GM19438 (cell line): Measurements from ENCODE around the gene TCF4.

Source experiments
- ATAC-seq: cut with Tn5 transposase; IDR thresholded peaks from one replicate; pipeline ENCODE4 v1.9.1; 2021; ENCODE audit warnings: low read depth; ENCODE audit not compliant: unreplicated experiment

The TCF4 gene

GRCh38 chr18:55588111-55588869 lies at the start of gene TCF4:
TCF4 (minus strand) TSS chr18:55588192; CDS start chr18:55587116, 1,076 bp downstream.
- no peak for ATAC-seq

DNA sequence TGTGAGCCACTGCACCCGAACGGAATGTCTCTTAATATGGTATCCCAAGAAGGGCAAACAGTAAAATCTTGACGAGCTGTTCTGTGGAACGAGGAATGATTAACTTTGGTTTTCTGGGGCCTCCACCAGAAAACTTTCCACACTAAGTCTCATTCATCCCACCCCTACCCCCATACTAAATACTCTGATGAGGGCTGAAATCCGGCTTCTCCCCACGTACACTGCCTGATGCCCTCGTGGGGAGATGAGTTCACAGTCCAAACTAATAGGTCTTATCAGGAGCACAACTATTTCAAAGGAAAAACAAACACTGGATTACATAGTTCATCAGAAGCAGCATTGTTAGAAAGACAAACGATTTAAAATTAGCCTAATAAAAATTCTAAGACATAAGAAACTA lies 49.2 kb upstream of the TCF4 start:
- no peak for ATAC-seq

GRCh38 chr18:55635439-55635838 lies 47.4 kb upstream of the TCF4 start:
- no peak for ATAC-seq

DNA sequence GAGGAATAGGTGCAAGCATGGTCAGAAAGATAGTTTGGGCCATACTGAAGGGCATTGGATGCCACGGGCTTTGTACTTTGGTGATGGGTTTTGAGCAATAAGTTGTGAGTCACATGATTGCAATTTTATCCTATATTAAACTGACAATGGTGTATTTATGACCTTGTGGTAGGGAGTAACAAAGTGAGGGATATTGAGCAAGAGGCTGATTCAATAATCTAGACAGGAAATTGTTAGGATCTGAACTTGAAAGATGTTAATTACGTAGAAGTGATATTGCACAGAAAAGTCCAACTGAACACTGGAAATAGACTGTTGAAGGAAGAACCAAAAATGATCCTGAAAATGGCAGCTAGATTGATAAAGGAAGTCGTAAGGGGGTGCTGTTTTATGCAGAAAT lies 46.6 kb upstream of the TCF4 start:
- no peak for ATAC-seq

- ATAC-seq: no peak
Measured at GRCh38 chr18:55633032-55633431, 45.0 kb upstream of the TCF4 start.

GRCh38 chr18:55629133-55629532 lies 41.1 kb upstream of the TCF4 start:
- ATAC-seq: no peak

DNA sequence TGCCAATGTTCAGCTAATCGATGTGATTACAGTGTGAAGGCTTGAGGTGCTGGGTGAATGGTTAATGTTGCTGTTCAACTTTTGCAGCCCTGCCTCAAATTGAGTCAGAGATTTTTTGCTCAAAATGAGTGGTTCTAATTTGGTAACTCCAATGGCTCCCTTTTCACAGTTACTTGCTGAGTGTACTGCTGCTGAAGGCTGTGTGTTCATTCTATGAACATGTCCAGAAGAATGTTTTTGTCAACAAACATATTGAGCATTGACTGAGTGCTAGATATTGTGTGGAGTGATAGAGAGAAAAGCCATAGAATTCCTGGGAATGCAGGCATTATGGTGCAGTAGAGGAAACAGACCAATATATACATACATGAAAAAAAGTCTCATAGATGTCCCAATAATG lies 39.0 kb upstream of the TCF4 start:
- no peak for ATAC-seq

GRCh38 chr18:55625901-55626300 lies 37.9 kb upstream of the TCF4 start:
- no peak for ATAC-seq

DNA sequence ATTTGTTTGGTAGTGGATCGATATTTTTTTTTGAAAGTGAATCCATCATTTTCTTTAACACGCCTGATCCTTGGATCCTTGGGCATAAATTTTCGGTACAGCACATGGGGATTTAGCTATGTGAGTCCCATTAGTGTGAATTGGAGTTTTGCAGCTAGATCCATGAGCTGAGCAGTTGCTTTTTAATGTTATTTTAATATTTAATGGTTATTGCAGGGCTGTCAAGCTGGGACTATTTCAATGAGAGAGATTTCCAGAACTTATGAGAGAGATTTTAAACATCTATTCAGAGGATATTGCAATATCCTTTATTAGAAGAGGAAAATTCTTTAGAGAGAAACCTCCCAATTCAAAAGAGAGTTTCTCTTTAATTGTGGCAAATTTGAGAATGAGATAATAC lies 35.6 kb upstream of the TCF4 start:
- no peak for ATAC-seq

GRCh38 chr18:55610506-55610905 lies 22.5 kb upstream of the TCF4 start:
- no peak for ATAC-seq

DNA sequence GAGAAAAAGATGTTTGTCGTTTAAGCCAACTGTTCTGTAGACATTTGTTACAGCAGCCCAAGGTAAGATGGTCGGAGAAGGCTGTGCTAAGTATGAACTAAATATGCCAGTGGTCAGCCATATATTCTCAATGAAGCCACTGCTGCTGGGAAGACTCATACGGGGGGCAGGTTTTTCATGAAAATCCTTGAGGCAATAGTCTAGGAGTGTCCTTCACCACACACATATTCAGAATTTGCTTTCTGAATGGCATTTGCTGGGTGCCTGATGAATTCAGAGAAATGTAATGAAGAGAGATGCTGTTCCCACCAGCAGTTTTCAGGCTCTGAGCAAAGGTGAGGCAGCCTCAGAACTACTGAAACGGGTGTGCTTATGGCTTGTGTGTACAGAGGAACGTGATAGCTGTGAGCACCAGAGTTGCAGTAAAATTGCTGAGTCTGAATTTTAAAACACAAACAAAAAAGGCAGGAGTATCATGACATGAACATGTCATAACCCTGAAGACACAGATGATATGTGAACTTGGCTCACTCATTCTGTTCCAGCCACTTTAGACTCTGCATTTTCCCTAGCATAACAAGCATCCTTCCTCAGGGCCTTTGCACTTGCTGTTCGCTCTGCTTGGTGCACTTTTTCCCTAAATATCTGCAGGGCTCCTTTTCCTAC lies 21.3 kb upstream of the TCF4 start:
- ATAC-seq: no peak

DNA sequence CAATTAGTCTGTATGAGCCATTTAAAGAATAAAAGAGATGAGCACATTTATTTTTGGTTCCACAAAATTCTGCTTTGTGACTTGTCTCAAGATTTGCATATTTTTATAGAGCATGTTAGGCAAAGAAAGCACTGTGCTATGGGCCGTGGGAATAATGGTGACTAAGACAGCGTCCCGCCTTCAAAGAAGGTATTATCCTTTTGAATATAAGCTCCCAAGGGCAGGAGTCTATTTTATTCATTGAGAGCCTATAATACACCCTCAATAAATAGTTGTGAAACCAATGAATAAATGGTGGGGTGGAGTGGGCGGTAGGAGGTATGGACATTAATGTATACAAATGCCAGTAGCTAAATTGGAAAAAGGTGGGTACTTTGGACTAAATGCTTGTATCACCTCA lies 20.5 kb upstream of the TCF4 start:
- ATAC-seq: no peak

GRCh38 chr18:55607773-55608172 lies 19.8 kb upstream of the TCF4 start:
- no peak for ATAC-seq

DNA sequence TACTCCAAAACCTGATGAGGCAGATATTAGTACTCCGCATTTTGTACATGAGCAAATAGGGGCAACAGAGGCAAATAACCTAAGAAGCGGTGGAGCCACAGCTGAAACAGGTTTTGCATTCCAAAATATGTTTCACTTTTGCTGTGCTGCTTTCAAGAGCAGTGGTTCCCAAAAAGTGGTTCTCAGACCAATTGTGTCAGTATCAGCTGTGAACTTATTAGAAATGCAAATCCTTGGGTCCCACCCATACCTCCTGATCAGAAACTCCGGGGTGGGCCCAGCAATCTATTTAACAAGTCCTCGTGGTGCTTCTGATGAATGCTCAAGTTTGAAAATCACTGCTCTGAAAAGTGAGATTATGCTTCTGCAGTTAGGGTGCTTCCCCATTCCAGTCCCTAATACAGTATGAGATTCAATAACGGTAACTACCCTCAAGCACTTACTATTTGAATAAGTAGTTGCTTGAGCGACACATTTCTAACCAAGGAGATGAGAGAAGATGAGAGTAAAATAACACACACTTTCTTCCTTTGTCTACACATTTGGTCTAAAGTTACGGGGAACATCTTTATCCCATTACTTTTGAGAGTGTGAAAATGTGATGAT lies 17.8 kb upstream of the TCF4 start:
- ATAC-seq: no peak

DNA sequence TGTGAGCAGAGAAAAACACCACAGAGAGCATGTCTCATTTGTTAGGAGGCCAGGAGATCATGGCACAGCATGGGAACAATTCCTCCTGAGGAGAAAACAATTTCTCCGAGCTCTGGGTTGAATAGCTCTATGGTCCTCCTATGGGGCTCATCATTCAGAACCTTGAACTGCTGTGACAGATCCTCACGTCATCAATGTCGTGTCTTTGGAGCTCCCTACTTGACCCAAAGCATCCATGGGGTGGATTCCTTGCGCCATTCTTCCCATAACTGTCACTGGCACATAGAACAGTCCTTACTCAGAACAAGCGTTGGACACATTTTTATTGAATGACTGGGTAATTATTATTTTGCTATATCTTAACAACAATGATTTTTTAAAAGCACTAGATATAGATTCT lies 15.8 kb upstream of the TCF4 start:
- no peak for ATAC-seq

GRCh38 chr18:55593888-55594287 lies 5.9 kb upstream of the TCF4 start:
- ATAC-seq: no peak

DNA sequence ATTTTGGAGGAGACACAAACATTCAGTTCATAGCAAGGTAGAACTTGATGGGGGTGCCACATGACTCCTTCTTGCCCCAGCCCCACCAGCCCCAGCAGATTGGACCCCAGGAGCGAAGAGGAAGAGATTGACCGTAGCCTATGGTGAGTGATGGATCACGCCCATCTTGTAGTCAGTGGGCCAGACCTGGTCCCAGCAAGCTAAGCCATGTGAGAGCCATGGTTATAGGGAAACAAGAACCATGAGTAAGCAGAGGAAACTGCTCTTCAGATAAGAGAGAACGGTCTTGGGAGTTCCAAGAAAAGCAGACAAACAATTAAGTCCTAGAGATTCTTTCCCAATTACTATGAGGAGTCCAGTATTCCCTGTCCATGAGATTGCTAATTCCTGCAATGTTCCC lies 4.6 kb upstream of the TCF4 start:
- no peak for ATAC-seq

- no peak for ATAC-seq
Measured at GRCh38 chr18:55592106-55592505, 4.1 kb upstream of the TCF4 start.

DNA sequence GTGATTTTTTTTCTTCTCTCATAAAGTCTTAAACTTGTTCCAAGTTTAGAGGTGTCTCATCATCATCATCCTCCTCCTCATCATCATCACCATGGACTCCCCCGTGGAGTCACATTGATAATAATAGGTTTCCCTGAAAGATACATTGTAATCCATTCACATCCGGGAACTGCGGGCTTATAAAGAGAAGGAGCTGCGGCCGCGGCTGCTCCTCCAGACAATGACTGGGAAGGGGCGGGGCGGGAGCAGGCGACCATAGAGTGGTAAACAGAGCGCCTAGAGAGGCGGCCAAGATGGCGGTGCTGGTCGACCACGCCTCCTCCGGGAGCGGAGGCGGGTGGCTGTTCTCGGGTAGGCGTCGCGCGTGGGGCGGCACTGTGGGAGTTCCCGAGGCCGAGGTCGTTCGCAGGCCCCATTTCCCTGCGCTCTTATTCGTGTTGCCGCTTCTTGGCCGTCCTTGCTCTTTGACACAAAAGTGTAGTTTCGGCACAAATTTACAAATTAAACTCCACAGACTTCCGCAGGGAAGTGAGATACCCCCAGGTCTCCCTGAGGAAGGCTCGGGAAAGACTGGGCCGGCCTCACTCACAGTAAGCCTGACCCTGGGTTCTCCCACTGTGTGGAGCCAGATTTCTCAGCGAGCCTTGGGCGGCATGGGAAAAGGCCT lies 1.8 kb upstream of the TCF4 start:
- no peak for ATAC-seq

DNA sequence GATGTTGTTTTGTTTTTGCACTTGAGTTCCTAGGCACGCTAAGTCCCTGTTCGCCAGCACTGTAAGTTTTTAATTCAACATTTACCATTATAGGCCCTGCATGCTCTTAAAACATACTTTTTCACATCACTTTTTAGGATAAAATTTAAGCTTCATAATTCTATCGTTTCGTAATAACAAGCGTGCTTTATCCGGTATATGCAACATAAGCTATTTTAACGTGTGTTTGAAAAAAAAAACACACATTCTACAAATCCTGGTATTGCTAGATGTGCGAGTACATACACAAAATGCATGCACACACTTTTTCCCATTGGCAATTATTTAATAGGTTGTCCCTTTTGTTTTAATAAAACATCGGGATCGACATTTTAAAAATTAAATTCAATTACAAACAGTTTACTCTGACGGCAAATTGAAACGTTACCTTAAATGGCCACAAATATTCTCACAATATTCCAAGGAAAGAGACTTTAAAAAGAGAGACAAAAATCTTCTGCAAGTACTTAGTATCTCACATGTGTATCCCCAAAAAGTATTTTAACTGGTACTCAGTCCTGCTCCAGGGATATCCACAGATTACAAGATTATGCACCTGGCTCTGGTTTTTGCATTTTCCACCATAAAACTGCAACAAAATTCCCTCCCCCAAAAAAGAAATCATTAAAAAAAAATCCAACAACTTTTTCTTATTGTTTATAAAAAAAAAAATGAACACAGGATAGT lies 1.0 kb upstream of the TCF4 start:
- ATAC-seq: no peak
